K562 (cell line): ENCODE data around the gene TMEM154. TPM values are rescaled to one million over a fixed set of nuclear protein-coding genes. Genes with fewer than 3 reads are reported as not detected.

Source experiments
- BRD9 ChIP-seq: fragments of 450-650 bp; IDR thresholded peaks from 2 replicates; pipeline ENCODE4 v1.6.1; 2018; ENCODE audit warnings: low read depth; ENCODE audit not compliant: partially characterized antibody
- CBX8 ChIP-seq: fragments of 200-600 bp; sonication (generic); IDR thresholded peaks from 2 replicates; pipeline ENCODE4 v1.6.1; 2012; ENCODE audit warnings: borderline replicate concordance, mixed run types, low read depth, mild to moderate bottlenecking, moderate library complexity, mixed read lengths, low read length, control low read depth, inconsistent platforms; ENCODE audit not compliant: poor library complexity, severe bottlenecking; ENCODE audit errors: extremely low read depth
- COPS2 ChIP-seq: fragments of 450-650 bp; conservative IDR thresholded peaks from 2 replicates; pipeline ENCODE4 v1.6.1; 2016; ENCODE audit warnings: mild to moderate bottlenecking, moderate library complexity
- FOXP4 ChIP-seq: sonication (generic); formaldehyde crosslinking; IDR thresholded peaks from 2 replicates; pipeline ENCODE4 v1.8.0; 2022; ENCODE audit warnings: mild to moderate bottlenecking, missing genetic modification reagents, borderline replicate concordance
- MBD1 ChIP-seq: fragments of 250-450 bp; sonication (Bioruptor Pico); IDR thresholded peaks from 2 replicates; pipeline ENCODE4 v1.8.0; 2022; ENCODE audit warnings: inconsistent platforms
- MCM3 ChIP-seq: fragments of 450-650 bp; IDR thresholded peaks from 2 replicates; pipeline ENCODE4 v1.6.1; 2016
- PPARD ChIP-seq: fragments of 250-450 bp; sonication (Bioruptor Pico); IDR thresholded peaks from 2 replicates; pipeline ENCODE4 v1.8.0; 2022; ENCODE audit warnings: inconsistent platforms, mild to moderate bottlenecking, moderate library complexity
- RBM17 ChIP-seq: fragments of 200-400 bp; formaldehyde crosslinking; IDR thresholded peaks from 2 replicates; pipeline ENCODE4 v1.6.1; 2017; ENCODE audit warnings: low read depth, mild to moderate bottlenecking, low read length, borderline replicate concordance
- SAP30 ChIP-seq: fragments of 200-600 bp; sonication (generic); IDR thresholded peaks from 2 replicates; pipeline ENCODE4 v1.6.1; 2012; ENCODE audit warnings: borderline replicate concordance, low read depth, mild to moderate bottlenecking, moderate library complexity, low read length, control low read depth, inconsistent platforms; ENCODE audit not compliant: insufficient read depth, poor library complexity, severe bottlenecking
- ZNF282 ChIP-seq: sonication (generic); formaldehyde crosslinking; IDR thresholded peaks from 2 replicates; pipeline ENCODE4 v1.8.1; 2023; ENCODE audit warnings: missing genetic modification reagents
- polyA plus RNA-seq, 8 experiments: library from polyadenylated mRNA; depleted of rRNA in 4 of 8; stranded (reverse) in 5 of 8; unstranded in 3 of 8; fragments of >200 nt; fragmentation: Nextera tagmentation in 2 of 8; fragmentation: Illumina TruSeq in 1 of 8; extraction: Ambion mirVana in 2 of 8; extraction: Trizol in 1 of 8; gene quantifications; 2 replicates each; pipeline versions ENCODE4 v1.2.1 to v1.2.3, GENCODE V29; 2011 to 2014; ENCODE audit warnings: inconsistent platforms in 1 of 8, missing spikeins in 1 of 8
- total RNA-seq, 7 experiments: library from RNA; depleted of rRNA in 6 of 7; stranded (reverse); fragments of >200 nt in 6 of 7; fragmentation: Illumina TruSeq in 2 of 7; extraction: Trizol in 2 of 7; gene quantifications; 2 replicates each; pipeline versions ENCODE4 v1.2.1 to v1.2.3, GENCODE V29; 2011 to 2021; ENCODE audit warnings: low replicate concordance in 1 of 7
- TF ChIP-seq, protein P1 (sequence below): sonication (generic); IDR thresholded peaks from 2 replicates; pipeline ENCODE4 v1.6.1; 2016

Gene TMEM154
- total and polyA plus RNA-seq, 9 of the 15 experiments (the other 6 are each of a cell fraction or from before 2014, with no cell fraction given), result 0.13 to 1.8 (median 0.58) TPM

DNA sequence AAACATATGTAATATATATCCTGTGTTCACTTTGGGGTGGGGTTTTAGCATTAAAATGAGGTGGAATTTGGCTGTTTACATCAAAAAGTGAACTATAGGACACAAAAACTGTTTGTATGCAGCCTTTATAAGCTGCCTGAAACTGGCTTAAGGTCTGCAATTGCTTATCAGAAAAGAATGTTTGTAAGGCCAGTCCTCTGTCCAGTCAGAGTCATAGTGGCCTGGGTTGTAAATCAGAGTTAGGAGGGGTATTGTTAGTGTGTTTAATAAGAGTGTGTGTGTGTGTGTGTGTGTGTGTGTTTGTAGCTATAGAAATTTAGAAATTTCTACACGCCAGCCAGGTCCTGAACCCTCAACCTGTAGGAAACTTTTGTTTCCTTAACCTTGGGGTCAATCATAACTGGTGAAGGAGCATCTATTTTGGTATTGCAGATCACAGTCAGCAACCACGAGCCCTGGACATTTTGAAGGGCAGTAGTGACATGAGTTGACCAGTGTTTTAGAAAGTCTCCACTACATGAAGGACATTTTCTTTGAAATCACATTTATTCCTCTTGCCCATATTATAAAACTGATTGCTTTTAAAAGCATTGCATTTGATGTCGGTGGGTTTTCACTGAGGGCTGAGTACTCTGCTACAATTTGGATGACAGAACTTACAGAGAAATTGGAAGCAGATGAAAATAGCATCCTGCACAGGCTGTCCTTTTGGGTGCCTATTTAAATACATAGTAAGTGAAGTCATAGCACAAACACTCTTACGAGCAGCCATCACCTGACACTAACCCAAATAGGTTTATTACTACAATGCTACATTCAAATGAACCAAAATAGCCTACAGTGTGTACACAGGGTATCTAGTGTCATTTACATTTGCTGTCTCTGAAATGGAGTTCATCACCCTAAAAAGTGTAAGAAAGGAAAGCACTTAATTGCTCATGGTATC is 11.2 kb upstream of the TMEM154 start (continued):
- TF ChIP-seq COPS2 (no peak), CBX8 (no peak), ZNF282 (CRISPR knock-in tag) (no peak), MCM3 (no peak), SAP30 (no peak), MBD1 (no peak), RBM17 (no peak), BRD9 (no peak), FOXP4 (CRISPR knock-in tag) (no peak), PPARD (CRISPR knock-in tag) (no peak)
- TF ChIP-seq, protein P1, sequence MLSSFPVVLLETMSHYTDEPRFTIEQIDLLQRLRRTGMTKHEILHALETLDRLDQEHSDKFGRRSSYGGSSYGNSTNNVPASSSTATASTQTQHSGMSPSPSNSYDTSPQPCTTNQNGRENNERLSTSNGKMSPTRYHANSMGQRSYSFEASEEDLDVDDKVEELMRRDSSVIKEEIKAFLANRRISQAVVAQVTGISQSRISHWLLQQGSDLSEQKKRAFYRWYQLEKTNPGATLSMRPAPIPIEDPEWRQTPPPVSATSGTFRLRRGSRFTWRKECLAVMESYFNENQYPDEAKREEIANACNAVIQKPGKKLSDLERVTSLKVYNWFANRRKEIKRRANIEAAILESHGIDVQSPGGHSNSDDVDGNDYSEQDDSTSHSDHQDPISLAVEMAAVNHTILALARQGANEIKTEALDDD, result no peak
